Omental fat pad (tissue), 4 donors: Measurements from ENCODE around the gene ARPP19. TPM values are rescaled to one million over a fixed set of nuclear protein-coding genes. Genes with fewer than 3 reads are reported as not detected.
"Not testable (repeated sequence)": the region's sequence is repeated elsewhere in the genome, so short reads cannot be mapped to it uniquely, and the experiment has no call there.

Source experiments
- ATAC-seq: fragments of 150-250 bp; one replicate; pipeline ENCODE4 v1.9.1; 2016; ENCODE audit warnings: mild to moderate bottlenecking, moderate library complexity; ENCODE audit not compliant: low FRiP score
- DNase-seq: peaks from one replicate; pipeline ENCODE4 v3.0.0-alpha.2; 2019; ENCODE audit warnings: low spot score
- total RNA-seq, 4 donors: library from RNA; depleted of rRNA; stranded (reverse); fragments of >200 nt; gene quantifications; one replicate each; pipeline ENCODE4 v1.1.0, GENCODE V29; 2016
- TF ChIP-seq, protein P1 (sequence below), 3 donors: fragments of 450-650 bp; IDR thresholded peaks; one replicate each; pipeline ENCODE4 v1.5.1; 2016 to 2017; ENCODE audit warnings: antibody characterized with exemption in 3 of 3, mild to moderate bottlenecking in 3 of 3, moderate library complexity in 2 of 3

Gene ARPP19
- total RNA-seq, 4 donors from 2014 or later = 105 to 144 (median 131) TPM

DNA sequence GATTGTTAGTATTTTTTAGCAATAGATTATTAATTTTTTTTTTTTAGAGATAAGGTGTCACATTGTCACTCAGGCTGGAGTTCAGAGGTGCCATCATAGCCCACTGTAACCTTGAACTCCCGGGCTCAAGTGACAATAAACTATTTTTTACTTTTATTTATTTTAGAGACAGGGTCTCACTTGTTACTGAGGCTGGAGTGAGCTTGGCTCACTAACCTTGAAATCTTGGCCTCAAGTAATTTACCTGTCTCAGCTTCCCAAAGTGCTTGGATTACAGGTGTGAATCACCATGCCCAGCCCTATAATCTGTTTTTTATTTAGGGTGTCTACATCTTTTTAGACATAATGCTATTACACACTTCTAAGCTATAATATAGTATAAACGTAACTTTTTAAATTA lies 7.9 kb upstream of the ARPP19 start:
- TF ChIP-seq, protein P1, sequence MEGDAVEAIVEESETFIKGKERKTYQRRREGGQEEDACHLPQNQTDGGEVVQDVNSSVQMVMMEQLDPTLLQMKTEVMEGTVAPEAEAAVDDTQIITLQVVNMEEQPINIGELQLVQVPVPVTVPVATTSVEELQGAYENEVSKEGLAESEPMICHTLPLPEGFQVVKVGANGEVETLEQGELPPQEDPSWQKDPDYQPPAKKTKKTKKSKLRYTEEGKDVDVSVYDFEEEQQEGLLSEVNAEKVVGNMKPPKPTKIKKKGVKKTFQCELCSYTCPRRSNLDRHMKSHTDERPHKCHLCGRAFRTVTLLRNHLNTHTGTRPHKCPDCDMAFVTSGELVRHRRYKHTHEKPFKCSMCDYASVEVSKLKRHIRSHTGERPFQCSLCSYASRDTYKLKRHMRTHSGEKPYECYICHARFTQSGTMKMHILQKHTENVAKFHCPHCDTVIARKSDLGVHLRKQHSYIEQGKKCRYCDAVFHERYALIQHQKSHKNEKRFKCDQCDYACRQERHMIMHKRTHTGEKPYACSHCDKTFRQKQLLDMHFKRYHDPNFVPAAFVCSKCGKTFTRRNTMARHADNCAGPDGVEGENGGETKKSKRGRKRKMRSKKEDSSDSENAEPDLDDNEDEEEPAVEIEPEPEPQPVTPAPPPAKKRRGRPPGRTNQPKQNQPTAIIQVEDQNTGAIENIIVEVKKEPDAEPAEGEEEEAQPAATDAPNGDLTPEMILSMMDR (IDR thresholded peaks at IDR 0.05) = no peak
- ATAC-seq (no peak), DNase-seq (no peak)

DNA sequence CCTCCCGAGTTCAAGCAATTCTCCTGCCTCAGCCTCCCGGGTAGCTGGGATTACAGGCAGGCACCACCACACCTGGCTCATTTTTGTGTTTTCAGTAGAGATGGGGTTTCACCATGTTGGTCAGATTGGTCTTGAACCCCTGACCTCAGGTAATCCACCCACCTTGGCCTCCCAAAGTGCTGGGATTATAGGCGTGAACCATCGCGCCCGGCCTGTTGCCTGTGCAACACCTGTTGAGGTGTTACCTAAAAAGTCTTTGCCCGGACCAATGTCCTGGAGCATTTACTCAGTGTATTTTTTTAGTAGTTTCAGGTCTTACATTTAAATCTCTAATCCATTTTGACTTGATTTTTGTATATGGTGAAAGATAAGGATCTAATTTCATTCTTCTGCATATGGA lies 6.7 kb upstream of the ARPP19 start:
- ATAC-seq, DNase-seq: not testable (repeated sequence)

DNA sequence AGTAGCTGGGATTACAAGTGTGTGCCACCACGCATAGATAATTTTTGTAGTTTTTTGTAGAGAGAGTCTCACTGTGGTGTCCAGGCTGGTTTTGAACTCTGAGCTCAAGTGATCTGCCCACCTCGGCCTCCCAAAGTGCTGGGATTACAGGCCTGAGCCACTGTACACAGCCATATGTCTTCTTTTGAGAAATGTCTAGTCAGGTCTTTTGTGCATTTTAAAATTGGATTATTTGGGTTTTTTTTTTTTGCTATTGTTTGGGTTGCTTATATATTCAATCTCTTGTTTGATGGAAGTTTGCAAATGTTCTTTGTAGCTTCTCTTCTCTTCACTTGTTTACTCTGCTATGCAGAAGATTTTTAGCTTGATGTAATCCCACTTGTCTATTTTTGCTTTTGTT lies 6.2 kb upstream of the ARPP19 start:
- TF ChIP-seq, protein P1 (IDR thresholded peaks at IDR 0.05) = no peak
- ATAC-seq (no peak), DNase-seq (no peak)

DNA sequence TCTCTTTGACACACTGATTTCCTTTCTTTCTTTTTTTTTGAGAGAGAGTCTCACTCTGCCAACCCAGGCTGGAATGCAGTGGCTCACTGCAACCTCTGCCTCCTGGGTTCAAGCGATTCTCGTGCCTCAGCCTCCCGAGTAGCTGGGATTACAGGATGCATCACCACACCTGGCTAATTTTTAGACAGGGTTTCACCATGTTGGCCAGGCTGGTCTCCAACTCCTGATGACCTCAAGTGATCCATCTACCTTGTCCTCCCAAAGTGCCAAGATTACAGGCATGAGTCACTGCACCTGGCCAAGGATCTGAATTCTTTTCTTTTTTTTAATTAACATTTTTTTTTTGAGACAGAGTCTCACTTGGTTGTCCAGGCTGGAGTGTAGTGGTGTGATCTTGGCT lies 5.8 kb upstream of the ARPP19 start:
- DNase-seq, ATAC-seq: not testable (repeated sequence)

DNA sequence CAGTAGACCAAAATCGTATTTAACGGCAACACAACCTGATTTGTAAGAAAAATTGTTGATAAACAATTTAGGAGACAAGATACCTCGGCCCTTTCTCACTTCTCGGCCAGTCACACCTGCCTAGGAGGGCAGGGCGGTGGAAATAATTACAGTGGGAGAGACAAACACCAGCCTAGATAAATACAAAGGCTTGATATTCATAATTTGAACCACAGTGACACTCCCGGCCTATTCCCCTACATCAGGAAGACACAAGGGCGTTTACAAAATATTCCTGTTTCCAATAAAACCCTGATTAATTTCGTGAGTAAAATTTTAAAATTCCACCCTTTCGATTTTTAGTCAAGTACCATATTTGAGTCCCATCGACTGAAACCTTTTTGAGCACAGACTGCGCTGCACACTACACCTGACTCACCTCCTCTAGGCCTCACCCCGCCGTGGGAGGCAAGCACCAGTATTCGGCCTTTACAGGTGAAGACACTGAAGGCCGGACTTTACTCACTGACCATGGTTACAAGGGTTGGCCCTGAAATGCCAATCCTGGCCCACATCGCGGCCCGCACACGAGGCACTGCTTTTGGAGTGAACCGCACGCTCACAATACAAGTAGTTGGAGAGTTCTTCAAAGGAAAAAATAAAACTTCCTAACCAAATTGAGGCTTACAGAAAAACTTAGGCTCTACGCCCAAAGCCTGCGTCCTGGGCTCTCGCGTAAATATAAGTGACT lies 794 bp downstream of the ARPP19 start:
- ATAC-seq (peak; percentile 69), DNase-seq (no peak)
- TF ChIP-seq, protein P1 (IDR thresholded peaks at IDR 0.05) = no peak

DNA sequence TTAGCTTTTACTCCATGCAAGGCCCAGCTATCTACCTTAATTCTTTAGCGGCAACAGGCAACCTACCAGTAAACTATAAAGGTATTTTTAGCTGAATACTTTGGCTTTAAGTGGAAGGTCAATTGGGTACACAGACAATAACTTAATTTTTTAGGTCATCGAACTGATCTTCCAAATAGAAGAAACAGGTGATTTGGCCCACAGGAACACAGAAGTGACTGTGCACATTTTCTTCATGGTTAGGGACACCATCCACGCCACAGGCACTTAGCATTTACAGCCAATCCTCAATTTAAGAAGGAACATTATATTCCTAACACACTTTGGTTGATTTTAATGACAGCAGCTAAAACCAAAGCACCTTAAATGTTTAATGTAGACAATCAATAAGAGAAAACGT lies 1.9 kb downstream of the ARPP19 start:
- ATAC-seq (no peak), DNase-seq (no peak)
- TF ChIP-seq, protein P1 (IDR thresholded peaks at IDR 0.05) = no peak

DNA sequence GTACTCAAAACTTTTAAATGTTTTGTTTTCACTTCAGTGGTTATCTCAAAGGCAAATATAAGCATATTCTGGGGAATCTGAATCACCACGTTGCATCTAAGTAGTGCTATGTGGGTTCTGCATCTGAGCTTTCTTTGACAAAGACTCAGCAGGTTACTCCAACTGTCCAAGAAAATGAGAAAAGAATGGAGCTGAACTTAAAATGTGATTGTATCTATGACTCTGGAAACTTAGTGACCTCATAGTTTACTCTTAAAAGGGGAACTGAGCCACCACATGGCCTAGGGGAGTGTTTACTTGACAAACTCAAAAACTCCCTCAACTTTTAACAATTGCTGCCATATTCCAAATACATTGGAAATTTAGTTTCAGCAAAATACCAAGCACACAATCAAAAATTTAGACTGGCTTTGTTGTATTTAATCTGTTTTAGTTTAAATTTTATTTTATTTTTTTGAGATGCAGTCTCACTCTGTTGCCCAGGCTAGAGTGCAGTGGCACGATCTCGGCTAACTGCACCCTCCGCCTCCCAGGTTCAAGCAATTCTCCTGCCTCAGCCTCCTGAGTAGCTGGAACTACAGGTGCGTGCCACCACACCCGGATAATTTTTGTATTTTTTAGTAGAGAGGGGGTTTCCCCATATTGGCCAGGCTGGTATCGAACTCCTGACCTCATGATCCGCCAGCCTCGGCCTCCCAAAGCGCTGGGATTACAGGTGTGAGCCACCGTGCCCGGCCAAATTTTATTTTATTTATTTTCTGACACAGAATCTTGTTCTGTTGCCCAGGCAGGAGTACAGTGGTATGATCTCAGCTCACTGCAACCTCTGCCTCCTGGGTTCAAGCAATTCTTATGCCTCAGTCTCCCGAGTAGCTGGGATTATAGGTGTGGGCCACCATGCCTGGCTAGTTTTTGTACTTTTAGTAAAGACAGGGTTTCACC lies 3.1 kb downstream of the ARPP19 start:
- DNase-seq, ATAC-seq: not testable (repeated sequence)

DNA sequence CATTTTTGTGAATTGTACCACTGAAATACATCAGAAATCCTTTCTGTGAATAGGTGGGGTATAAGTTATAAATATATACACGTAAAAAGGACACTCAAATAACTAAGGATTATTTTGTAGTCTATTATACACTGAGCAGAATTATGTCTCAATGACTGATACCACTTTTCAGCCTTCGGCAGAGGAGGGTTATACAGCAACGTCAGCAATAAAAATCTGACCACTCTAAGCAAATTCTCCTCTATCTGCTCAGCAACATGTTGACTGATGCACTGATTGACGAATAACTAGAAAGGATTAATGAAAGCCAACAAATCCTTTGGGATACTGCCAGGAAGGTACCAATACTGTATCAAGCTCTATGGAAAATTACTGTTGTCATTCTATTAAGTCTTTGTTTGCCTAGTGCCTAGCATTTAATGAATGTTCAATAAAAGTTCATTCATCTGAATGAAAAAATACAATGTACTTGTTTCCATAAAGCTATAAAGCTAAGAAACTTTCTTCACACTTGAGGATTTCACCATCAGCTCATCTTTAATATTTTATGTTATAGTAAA lies 5.2 kb downstream of the ARPP19 start:
- no peak for DNase-seq
- ATAC-seq = no peak
- TF ChIP-seq, protein P1 (IDR thresholded peaks at IDR 0.05) = no peak
